SU-DHL-6 (cell line): ENCODE data around the gene NPPA.

Source experiments
- H2AFZ ChIP-seq: fragments of 200-600 bp; sonication (generic); 2 replicates; pipeline ENCODE4 v1.6.1; 2014; ENCODE audit warnings: low read depth, mild to moderate bottlenecking, moderate library complexity, mixed read lengths, antibody characterized with exemption, low read length; ENCODE audit not compliant: severe bottlenecking
- H3F3A ChIP-seq: fragments of 200-600 bp; shearing (Covaris generic); 2 replicates; pipeline ENCODE4 v1.6.0; 2016; ENCODE audit warnings: antibody characterized with exemption, mild to moderate bottlenecking; ENCODE audit not compliant: insufficient read depth
- H3K27ac ChIP-seq: fragments of 200-600 bp; sonication (generic); 2 replicates; pipeline ENCODE4 v1.5.1; 2016; ENCODE audit warnings: low read depth, mild to moderate bottlenecking, low read length, moderate library complexity, mixed read lengths
- H3K27me3 ChIP-seq: fragments of 200-600 bp; sonication (generic), shearing (Covaris generic); 2 replicates; pipeline ENCODE4 v1.6.0; 2014; ENCODE audit warnings: mild to moderate bottlenecking, low read length
- H3K36me3 ChIP-seq: fragments of 200-600 bp; sonication (generic); 2 replicates; pipeline ENCODE4 v1.6.1; 2014; ENCODE audit warnings: mild to moderate bottlenecking, low read length, mixed read lengths
- H3K4me2 ChIP-seq: fragments of 300-600, 200-600 bp; shearing (Covaris generic), sonication (generic); 2 replicates; pipeline ENCODE4 v1.6.0; 2014; ENCODE audit warnings: low read length, low read depth, mild to moderate bottlenecking; ENCODE audit not compliant: poor library complexity, severe bottlenecking
- H3K4me3 ChIP-seq: fragments of 200-600 bp; sonication (generic); 2 replicates; pipeline ENCODE4 v1.5.1; 2014; ENCODE audit warnings: antibody characterized with exemption, low read length, mild to moderate bottlenecking, mixed read lengths; ENCODE audit not compliant: insufficient read depth, poor library complexity, severe bottlenecking
- H3K79me2 ChIP-seq: fragments of 200-600 bp; sonication (generic); 2 replicates; pipeline ENCODE4 v1.6.1; 2014; ENCODE audit warnings: mild to moderate bottlenecking, low read length, moderate library complexity; ENCODE audit not compliant: insufficient read depth
- H3K9ac ChIP-seq: fragments of 200-600 bp; sonication (generic); 2 replicates; pipeline ENCODE4 v1.7.0; 2014; ENCODE audit warnings: mild to moderate bottlenecking, low read length
- H3K9me2 ChIP-seq: fragments of 200-600 bp; sonication (generic); replicated peaks from 2 replicates; pipeline ENCODE4 v1.6.1; 2014; ENCODE audit warnings: low read length; ENCODE audit not compliant: insufficient read depth
- H3K9me3 ChIP-seq: fragments of 200-600 bp; sonication (generic); 2 replicates; pipeline ENCODE4 v1.6.1; 2014; ENCODE audit warnings: low read length, mixed read lengths; ENCODE audit not compliant: insufficient read depth
- H4K20me1 ChIP-seq: fragments of 200-600 bp; sonication (generic); 2 replicates; pipeline ENCODE4 v1.6.1; 2014; ENCODE audit warnings: low read depth, mild to moderate bottlenecking, antibody characterized with exemption, low read length, moderate library complexity, mixed read lengths
- CTCF ChIP-seq: fragments of 200-600 bp; sonication (generic); IDR thresholded peaks from one replicate; pipeline ENCODE4 v1.5.1; 2017; ENCODE audit warnings: antibody characterized with exemption, mild to moderate bottlenecking, low read length, moderate library complexity; ENCODE audit not compliant: insufficient read depth, poor library complexity, severe bottlenecking
- EZH2phosphoT487 ChIP-seq: fragments of 200-600 bp; sonication (generic), shearing (Covaris generic); conservative IDR thresholded peaks from 2 replicates; pipeline ENCODE4 v1.6.1; 2018; ENCODE audit warnings: mild to moderate bottlenecking, antibody characterized with exemption, low read length, moderate library complexity, mixed read lengths

NPPA gene

GRCh38 chr1:11873395-11874257 is 26.0 kb upstream of the NPPA start:
- Histone ChIP-seq H2AFZ (no peak overlapping the region), H4K20me1 (no peaks in the 10 kb centered on the region), H3K9me3 (no peaks in the 10 kb centered on the region), H3F3A (no peaks in the 10 kb centered on the region), H3K9me2 (no peaks in the 10 kb centered on the region), H3K27me3 (no peaks in the 10 kb centered on the region), H3K4me2 (no peak overlapping the region), H3K36me3 (no peaks in the 10 kb centered on the region), H3K79me2 (no peaks in the 10 kb centered on the region), H3K27ac (no peak overlapping the region), H3K9ac (no peak overlapping the region), H3K4me3 (no peak overlapping the region)
- TF ChIP-seq EZH2phosphoT487 (no peak), CTCF (no peak)

- TF ChIP-seq CTCF, result no peak
- TF ChIP-seq EZH2phosphoT487, result no peak
- Histone ChIP-seq H3K9me2 (no peaks in the 10 kb centered on the region), H3K9me3 (no peaks in the 10 kb centered on the region), H3K27me3 (no peaks in the 10 kb centered on the region), H2AFZ (no peak overlapping the region), H3K27ac (no peak overlapping the region), H3K36me3 (no peaks in the 10 kb centered on the region), H4K20me1 (no peaks in the 10 kb centered on the region), H3K9ac (no peak overlapping the region), H3K4me3 (no peak overlapping the region), H3K79me2 (no peaks in the 10 kb centered on the region), H3K4me2 (no peak overlapping the region), H3F3A (no peaks in the 10 kb centered on the region)
Measured at GRCh38 chr1:11872545-11872944, 25.0 kb upstream of the NPPA start.

GRCh38 chr1:11869650-11870207 is 22.1 kb upstream of the NPPA start:
- no peaks in the 10 kb centered on the region for H3K27me3 ChIP-seq
- no peak overlapping the region for H2AFZ ChIP-seq
- H3K27ac ChIP-seq, result no peak overlapping the region
- H3F3A ChIP-seq, result no peaks in the 10 kb centered on the region
- no peak overlapping the region for H3K4me3 ChIP-seq
- H3K79me2 ChIP-seq, result no peaks in the 10 kb centered on the region
- no peaks in the 10 kb centered on the region for H4K20me1 ChIP-seq
- H3K9me3 ChIP-seq, result no peaks in the 10 kb centered on the region
- no peak for TF ChIP-seq CTCF
- no peak for TF ChIP-seq EZH2phosphoT487
- H3K9ac ChIP-seq, result no peak overlapping the region
- H3K9me2 ChIP-seq, result no peaks in the 10 kb centered on the region
- no peak overlapping the region for H3K4me2 ChIP-seq
- H3K36me3 ChIP-seq, result no peaks in the 10 kb centered on the region
